Fibroblast of the aortic adventitia (primary cell): Measurements from ENCODE around the gene VTCN1. TPM values are rescaled to one million over a fixed set of nuclear protein-coding genes. Genes with fewer than 3 reads are reported as not detected.
"Not testable (repeated sequence)": the region's sequence is repeated elsewhere in the genome, so short reads cannot be mapped to it uniquely, and the experiment has no call there.

ENCODE experiments used
- DNase-seq: peaks from one replicate; pipeline ENCODE4 v3.0.0-alpha.2; 2010; ENCODE audit warnings: low read depth
- H3K4me3 ChIP-seq: 2 replicates; pipeline ENCODE4 v1.5.1; 2011; ENCODE audit warnings: low read depth, mild to moderate bottlenecking, control low read depth, low read length, moderate library complexity
- total RNA-seq: library from RNA; depleted of rRNA; stranded (reverse); fragments of >200 nt; gene quantifications from 2 replicates; pipeline ENCODE4 v1.2.3, GENCODE V29; 2012; ENCODE audit warnings: low replicate concordance
- TF ChIP-seq, protein P1 (sequence below): IDR thresholded peaks from 2 replicates; pipeline ENCODE4 v1.5.1; 2011; ENCODE audit warnings: mild to moderate bottlenecking, low read length, control low read depth, inconsistent platforms; ENCODE audit not compliant: insufficient read depth

Gene VTCN1
- total RNA-seq, 1 donor: not detected

DNA sequence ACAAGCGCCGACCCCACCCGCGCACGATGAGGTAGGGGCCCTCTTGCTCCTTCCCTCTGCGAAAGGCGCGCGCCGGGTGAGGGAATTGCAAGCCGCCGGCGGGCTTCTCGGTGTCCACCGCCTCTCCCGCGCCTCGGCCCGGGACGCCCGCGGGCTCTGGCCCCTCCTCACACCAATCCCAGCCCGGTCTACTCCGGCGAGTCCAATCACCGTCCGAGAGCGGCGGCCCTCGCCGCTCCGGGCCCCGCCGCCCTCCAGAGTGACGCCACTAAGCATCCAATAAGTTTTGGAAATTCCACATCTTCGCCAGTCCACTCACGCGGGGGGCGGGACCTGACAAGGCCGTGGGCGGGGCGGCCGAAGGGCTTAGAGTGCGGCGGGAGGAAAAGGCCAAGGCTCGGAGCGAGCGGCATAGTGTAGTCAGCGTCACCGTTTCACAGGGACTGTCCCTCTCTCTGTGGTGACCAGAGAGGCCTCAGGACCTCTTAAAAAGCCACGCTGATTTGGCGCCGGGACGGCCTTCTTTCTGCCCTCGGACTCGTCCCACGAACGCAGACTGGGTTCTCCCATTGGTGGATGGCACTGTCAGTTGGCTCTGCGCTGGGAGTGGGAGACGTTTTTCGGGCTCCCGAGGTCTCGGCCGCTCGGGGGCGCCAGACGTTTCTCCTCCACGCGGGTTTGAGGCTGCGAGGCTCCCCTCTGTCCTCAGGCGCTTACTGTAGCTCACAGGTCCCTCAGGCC is 89.0 kb downstream of the VTCN1 start, which contains the start of gene TRIM45:
TSS of gene TRIM45 (minus strand) at position 161 of the 741 bp plus-strand sequence. CDS start 548 bp downstream, outside the sequence.
- peak; percentile 97 for DNase-seq
- peak within 1 kb of the TSS; percentile 93 for H3K4me3 ChIP-seq
- TF ChIP-seq, protein P1, sequence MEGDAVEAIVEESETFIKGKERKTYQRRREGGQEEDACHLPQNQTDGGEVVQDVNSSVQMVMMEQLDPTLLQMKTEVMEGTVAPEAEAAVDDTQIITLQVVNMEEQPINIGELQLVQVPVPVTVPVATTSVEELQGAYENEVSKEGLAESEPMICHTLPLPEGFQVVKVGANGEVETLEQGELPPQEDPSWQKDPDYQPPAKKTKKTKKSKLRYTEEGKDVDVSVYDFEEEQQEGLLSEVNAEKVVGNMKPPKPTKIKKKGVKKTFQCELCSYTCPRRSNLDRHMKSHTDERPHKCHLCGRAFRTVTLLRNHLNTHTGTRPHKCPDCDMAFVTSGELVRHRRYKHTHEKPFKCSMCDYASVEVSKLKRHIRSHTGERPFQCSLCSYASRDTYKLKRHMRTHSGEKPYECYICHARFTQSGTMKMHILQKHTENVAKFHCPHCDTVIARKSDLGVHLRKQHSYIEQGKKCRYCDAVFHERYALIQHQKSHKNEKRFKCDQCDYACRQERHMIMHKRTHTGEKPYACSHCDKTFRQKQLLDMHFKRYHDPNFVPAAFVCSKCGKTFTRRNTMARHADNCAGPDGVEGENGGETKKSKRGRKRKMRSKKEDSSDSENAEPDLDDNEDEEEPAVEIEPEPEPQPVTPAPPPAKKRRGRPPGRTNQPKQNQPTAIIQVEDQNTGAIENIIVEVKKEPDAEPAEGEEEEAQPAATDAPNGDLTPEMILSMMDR: peak; percentile 72

DNA sequence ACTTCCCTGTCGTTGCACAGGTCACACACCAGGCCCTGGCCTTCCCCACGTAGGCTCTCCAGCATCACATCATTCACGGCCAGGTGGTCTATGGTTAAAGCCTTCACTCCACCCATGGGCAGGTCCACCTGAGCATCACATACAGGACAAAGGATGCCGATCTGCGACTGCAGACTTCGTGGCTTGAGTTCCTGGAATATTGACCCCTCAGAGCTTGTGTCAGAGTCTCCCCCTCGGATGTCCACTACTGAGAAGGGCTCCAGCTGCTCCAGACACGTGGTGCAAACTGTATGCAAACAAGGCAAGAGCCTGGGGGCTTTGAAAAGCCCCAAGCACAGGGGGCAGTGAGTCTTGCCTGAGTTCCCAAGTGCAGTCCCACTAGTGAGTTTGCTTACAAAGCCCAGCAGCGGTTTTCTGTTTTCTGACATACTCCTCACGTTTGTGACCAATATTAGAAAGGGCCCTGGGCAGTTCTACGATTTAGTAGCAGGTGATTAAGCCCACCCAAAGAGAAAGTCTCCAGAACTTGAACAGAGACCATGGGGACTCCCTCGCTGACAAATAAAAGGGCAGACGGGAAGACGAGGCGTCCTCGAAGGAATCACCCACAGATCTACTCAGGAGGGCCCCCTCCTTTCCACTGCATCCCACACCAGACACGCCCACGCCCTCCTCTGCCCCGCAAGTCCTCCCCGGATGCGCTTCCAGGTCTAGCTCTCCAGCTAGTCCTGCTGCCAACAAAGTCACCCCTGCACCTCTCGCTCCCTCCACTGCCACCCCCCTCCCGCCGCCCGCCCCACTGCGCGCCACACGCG is 89.7 kb downstream of the VTCN1 start:
- peak overlapping the region; percentile 93 for H3K4me3 ChIP-seq
- TF ChIP-seq, protein P1: no peak
- DNase-seq: peak; percentile 45

- H3K4me3 ChIP-seq, DNase-seq: not testable (repeated sequence)
Measured at GRCh38 chr1:117119144-117119543, 91.6 kb downstream of the VTCN1 start.

- TF ChIP-seq, protein P1: no peak
- H3K4me3 ChIP-seq: no peak overlapping the region
- DNase-seq: no peak
Measured at GRCh38 chr1:117118137-117118536, 92.6 kb downstream of the VTCN1 start.

DNA sequence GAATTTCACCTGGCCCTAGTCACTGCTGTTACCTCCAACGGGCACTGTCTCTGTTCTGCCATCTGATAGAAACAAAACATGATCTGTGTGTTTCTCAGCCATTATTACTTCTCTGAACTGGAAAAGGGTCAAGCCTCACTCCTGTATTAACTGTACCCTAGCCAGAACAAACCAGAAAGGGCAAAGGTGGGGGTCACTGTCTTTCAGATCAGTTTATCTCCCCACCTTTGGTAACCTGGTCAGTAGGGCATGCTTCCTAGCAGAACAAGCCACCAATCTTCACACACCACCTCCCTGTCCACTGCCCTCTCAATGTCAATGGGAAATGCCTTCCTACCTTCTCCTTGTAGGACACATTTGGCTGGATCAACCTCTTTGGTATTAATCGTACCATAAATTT is 93.0 kb downstream of the VTCN1 start:
- TF ChIP-seq, protein P1: no peak
- H3K4me3 ChIP-seq: no peak overlapping the region

GRCh38 chr1:117116784-117117130 is 94.0 kb downstream of the VTCN1 start:
- TF ChIP-seq, protein P1: no peak
- DNase-seq: no peak
- no peak overlapping the region for H3K4me3 ChIP-seq

More for the DNA sequence above, 93.0 kb downstream of the VTCN1 start:
- no peak for DNase-seq

DNA sequence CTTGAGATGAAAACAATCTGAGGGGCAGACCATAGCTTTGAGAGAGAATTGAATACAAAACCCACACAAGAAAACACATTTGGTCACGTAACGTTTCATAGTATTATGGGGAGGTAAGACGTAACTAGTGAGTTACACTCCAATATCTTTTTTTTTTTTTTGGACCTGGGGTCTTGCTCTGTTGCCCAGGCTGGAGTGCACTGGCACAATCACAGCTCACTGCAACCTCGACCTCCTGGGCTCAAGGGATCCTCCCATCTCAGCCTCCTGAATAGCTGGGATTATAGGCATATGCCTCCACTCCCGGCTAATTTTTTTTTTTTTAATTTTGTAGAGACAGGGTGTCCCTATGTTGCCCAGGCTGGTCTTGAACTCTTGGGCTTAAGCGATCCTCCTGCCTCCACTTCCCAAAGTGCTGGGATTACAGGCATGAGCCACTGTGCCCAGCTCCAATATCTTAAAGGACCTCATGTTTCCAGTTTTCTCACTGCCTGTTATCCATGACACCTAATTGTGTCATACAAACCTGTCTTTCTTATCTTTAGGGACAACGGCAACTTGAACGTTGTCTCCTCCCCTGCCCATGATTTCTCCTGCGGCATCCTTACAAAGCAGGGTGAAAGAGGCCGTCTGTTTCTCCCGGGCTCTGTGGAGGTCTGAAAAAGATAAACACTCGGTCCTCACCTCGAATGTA is 94.5 kb downstream of the VTCN1 start:
- TF ChIP-seq, protein P1: no peak
- H3K4me3 ChIP-seq: no peak overlapping the region
- no peak for DNase-seq
